Astrocyte (in vitro differentiated cells and primary cell): ENCODE measurements around the gene PARD3B. TPM values are rescaled to one million over a fixed set of nuclear protein-coding genes. Genes with fewer than 3 reads are reported as not detected.

ENCODE experiments used
- DNase-seq: peaks from one replicate; pipeline ENCODE4 v3.0.0-alpha.2; 2010; ENCODE audit warnings: low read depth
- FAIRE-seq: peaks from 2 replicates; lab custom pipeline; 2011; peaks lifted over from hg19 to GRCh38; lab: Jason Lieb, UNC
- H2AFZ ChIP-seq: 2 replicates; pipeline ENCODE4 v1.6.0; 2012; ENCODE audit warnings: low read depth, low read length, inconsistent platforms
- H3K27ac ChIP-seq: 2 replicates; pipeline ENCODE4 v1.5.1; 2011; ENCODE audit warnings: low read depth, low read length, inconsistent platforms
- H3K27me3 ChIP-seq: 2 replicates; pipeline ENCODE4 v1.6.0; 2011; ENCODE audit warnings: low read length, inconsistent platforms; ENCODE audit not compliant: insufficient read depth
- H3K36me3 ChIP-seq: 2 replicates; pipeline ENCODE4 v1.5.1; 2011; ENCODE audit warnings: low read length, inconsistent platforms; ENCODE audit not compliant: insufficient read depth
- H3K4me1 ChIP-seq: 2 replicates; pipeline ENCODE4 v1.5.1; 2011; ENCODE audit warnings: low read length, inconsistent platforms; ENCODE audit not compliant: insufficient read depth
- H3K4me2 ChIP-seq: 2 replicates; pipeline ENCODE4 v1.6.0; 2012; ENCODE audit warnings: low read length, inconsistent platforms
- H3K4me3 ChIP-seq: 2 replicates; pipeline ENCODE4 v1.5.1; 2011; ENCODE audit warnings: low read depth, mild to moderate bottlenecking, low read length, inconsistent platforms; ENCODE audit not compliant: insufficient read depth
- H3K79me2 ChIP-seq: 2 replicates; pipeline ENCODE4 v1.6.0; 2012; ENCODE audit warnings: mild to moderate bottlenecking, low read length, inconsistent platforms; ENCODE audit not compliant: insufficient read depth
- H3K9ac ChIP-seq: 2 replicates; pipeline ENCODE4 v1.6.0; 2012; ENCODE audit warnings: mild to moderate bottlenecking, low read length, inconsistent platforms
- H3K9me3 ChIP-seq: 2 replicates; pipeline ENCODE4 v1.5.1; 2012; ENCODE audit warnings: low read depth, mild to moderate bottlenecking, low read length, inconsistent platforms; ENCODE audit not compliant: insufficient read depth
- H4K20me1 ChIP-seq: 2 replicates; pipeline ENCODE4 v1.6.0; 2012; ENCODE audit warnings: low read length, inconsistent platforms; ENCODE audit not compliant: insufficient read depth
- H3K27ac Mint-ChIP-seq: one replicate; pipeline ENCODE4 v1.8.0; 2021; ENCODE audit warnings: mild to moderate bottlenecking, mixed read lengths; ENCODE audit not compliant: unreplicated experiment
- H3K27me3 Mint-ChIP-seq: one replicate; pipeline ENCODE4 v1.8.0; 2021; ENCODE audit warnings: low read depth, mixed read lengths; ENCODE audit not compliant: unreplicated experiment
- H3K36me3 Mint-ChIP-seq: one replicate; pipeline ENCODE4 v1.8.0; 2021; ENCODE audit warnings: low read depth, mixed read lengths; ENCODE audit not compliant: unreplicated experiment
- H3K4me1 Mint-ChIP-seq: one replicate; pipeline ENCODE4 v1.8.0; 2021; ENCODE audit warnings: low read depth, mixed read lengths; ENCODE audit not compliant: unreplicated experiment
- H3K4me3 Mint-ChIP-seq: one replicate; pipeline ENCODE4 v1.8.0; 2021; ENCODE audit warnings: mild to moderate bottlenecking, moderate library complexity, mixed read lengths; ENCODE audit not compliant: unreplicated experiment
- H3K9me3 Mint-ChIP-seq: one replicate; pipeline ENCODE4 v1.8.0; 2021; ENCODE audit warnings: mild to moderate bottlenecking, mixed read lengths; ENCODE audit not compliant: unreplicated experiment
- CTCF ChIP-seq: IDR thresholded peaks from 2 replicates; pipeline ENCODE4 v1.5.1; 2011; ENCODE audit warnings: low read depth, mild to moderate bottlenecking, inconsistent platforms, low read length, moderate library complexity; ENCODE audit not compliant: insufficient read depth
- EZH2 ChIP-seq: IDR thresholded peaks from 2 replicates; pipeline ENCODE4 v1.6.1; 2012; ENCODE audit warnings: mild to moderate bottlenecking, low read length, inconsistent platforms; ENCODE audit not compliant: insufficient read depth
- total RNA-seq: library from RNA; stranded (reverse); gene quantifications from 2 replicates; pipeline ENCODE4 v1.2.1, GENCODE V29; 2021

Gene PARD3B
- total RNA-seq, 1 donor from 2014 or later, result 6.5 TPM

DNA sequence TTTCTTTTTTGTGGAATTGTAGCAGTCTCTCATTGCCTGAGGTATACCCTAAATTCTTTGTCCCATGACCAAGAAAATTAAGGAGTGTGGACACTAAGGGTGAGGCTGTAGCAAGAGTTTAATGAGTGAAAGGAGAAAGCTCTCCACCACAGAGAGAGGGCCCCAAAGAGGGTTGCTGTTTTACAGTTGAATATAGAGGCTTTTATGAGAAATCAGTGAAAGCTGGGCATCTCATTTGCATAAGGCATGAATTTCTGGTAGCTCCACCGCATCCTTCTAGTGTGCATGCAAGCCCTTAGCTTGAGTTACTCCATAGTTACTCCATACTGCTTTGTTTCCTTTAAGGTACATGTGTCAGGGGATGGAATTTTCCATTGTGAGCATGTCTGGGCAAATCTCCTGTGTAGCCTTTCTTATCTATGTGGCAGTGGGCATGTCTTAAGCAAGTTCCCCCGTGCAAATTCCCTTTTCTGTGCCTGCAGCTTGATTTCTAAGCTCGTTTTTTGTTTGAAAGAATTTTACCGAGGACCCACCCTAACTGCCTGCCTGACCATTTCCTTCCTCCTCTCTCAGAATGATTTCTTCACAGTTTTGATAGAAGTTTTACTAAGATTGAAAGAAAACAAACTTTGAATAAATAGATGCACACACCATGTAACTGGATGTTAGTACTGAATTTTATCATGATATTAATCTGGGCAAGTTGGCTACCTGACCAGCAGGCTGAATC is 218.9 kb downstream of the PARD3B start:
- FAIRE-seq (no peak), DNase-seq (no peak)
- TF ChIP-seq CTCF (no peak), EZH2 (no peak)
- Histone ChIP-seq H3K9ac (no peak overlapping the region), H3K4me2 (no peak overlapping the region), H3K4me3 (no peak overlapping the region), H3K9me3 (peaks cover 3% of the 10 kb centered on the region), H3K36me3 (no peaks in the 10 kb centered on the region), H2AFZ (no peak overlapping the region), H3K27me3 (no peaks in the 10 kb centered on the region), H4K20me1 (no peaks in the 10 kb centered on the region), H3K27ac (no peak overlapping the region), H3K79me2 (no peaks in the 10 kb centered on the region), H3K4me1 (no peaks in the 10 kb centered on the region)
- Mint-ChIP-seq H3K27me3 (no peaks in the 10 kb centered on the region), H3K4me3 (no peak overlapping the region), H3K27ac (peak overlapping the region; percentile 6), H3K4me1 (no peaks in the 10 kb centered on the region), H3K36me3 (no peaks in the 10 kb centered on the region), H3K9me3 (peaks cover 8% of the 10 kb centered on the region)

DNA sequence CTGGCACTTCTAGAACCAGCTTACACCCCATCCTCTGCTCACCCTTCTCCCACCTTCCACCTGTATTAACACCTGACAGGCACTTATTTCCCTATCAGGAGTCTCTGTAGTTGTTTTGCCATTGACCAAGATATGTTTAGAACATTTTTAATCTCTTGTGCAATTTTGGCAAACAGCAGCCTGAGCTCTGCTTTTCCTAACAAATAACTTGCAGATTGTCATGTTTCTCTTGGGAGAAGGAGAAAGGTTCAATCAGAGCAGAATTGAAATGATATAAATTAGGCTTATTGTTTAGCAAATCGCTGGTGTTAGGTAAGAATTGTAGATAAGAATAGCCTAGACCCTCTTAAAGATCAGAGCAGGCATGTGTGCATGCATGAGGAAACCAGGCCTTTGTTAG is 225.5 kb downstream of the PARD3B start:
- no peak overlapping the region for H2AFZ ChIP-seq
- no peak for DNase-seq
- H3K4me2 ChIP-seq, result no peak overlapping the region
- no peak for FAIRE-seq
- H3K9ac ChIP-seq, result no peak overlapping the region
- no peak overlapping the region for H3K4me3 ChIP-seq
- Mint-ChIP-seq H3K4me3 (no peak overlapping the region), H3K36me3 (no peaks in the 10 kb centered on the region), H3K27me3 (no peaks in the 10 kb centered on the region), H3K9me3 (no peaks in the 10 kb centered on the region), H3K4me1 (no peaks in the 10 kb centered on the region), H3K27ac (no peak overlapping the region)
- H3K36me3 ChIP-seq, result no peaks in the 10 kb centered on the region
- no peaks in the 10 kb centered on the region for H3K79me2 ChIP-seq
- TF ChIP-seq EZH2 (no peak), CTCF (no peak)
- no peaks in the 10 kb centered on the region for H3K27me3 ChIP-seq
- H4K20me1 ChIP-seq, result no peaks in the 10 kb centered on the region
- H3K4me1 ChIP-seq, result no peaks in the 10 kb centered on the region
- H3K27ac ChIP-seq, result no peak overlapping the region
- H3K9me3 ChIP-seq, result no peaks in the 10 kb centered on the region

GRCh38 chr2:204771721-204772120 is 226.4 kb downstream of the PARD3B start:
- no peak overlapping the region for H3K27ac Mint-ChIP-seq
- no peak overlapping the region for H3K4me3 Mint-ChIP-seq
- Histone ChIP-seq H3K36me3 (no peaks in the 10 kb centered on the region), H3K4me3 (no peak overlapping the region), H3K4me1 (no peaks in the 10 kb centered on the region), H3K27me3 (no peaks in the 10 kb centered on the region), H3K9me3 (no peaks in the 10 kb centered on the region), H4K20me1 (no peaks in the 10 kb centered on the region), H3K27ac (no peak overlapping the region), H3K9ac (no peak overlapping the region), H3K79me2 (no peaks in the 10 kb centered on the region), H3K4me2 (no peak overlapping the region), H2AFZ (no peak overlapping the region)
- no peaks in the 10 kb centered on the region for H3K9me3 Mint-ChIP-seq
- H3K4me1 Mint-ChIP-seq, result peaks cover 2% of the 10 kb centered on the region
- FAIRE-seq, result no peak
- no peaks in the 10 kb centered on the region for H3K27me3 Mint-ChIP-seq
- TF ChIP-seq EZH2, result no peak
- TF ChIP-seq CTCF, result no peak
- DNase-seq, result no peak
- H3K36me3 Mint-ChIP-seq, result no peaks in the 10 kb centered on the region
